PC-9 (cell line): ENCODE data around the gene NCKAP1. TPM values are rescaled to one million over a fixed set of nuclear protein-coding genes. Genes with fewer than 3 reads are reported as not detected.

Experiments
- BruUV-seq: library from RNA; stranded (reverse); fragments of 400-500 nt; replicated peaks from 2 replicates; lab custom pipeline; 2021; lab: Mats Ljungman, UMichigan
- CTCF ChIA-PET: fragments of 300-600 bp; sonication (Branson Sonifier 250); formaldehyde crosslinking; loops from one replicate; lab custom pipeline; 2022; ENCODE audit warnings: antibody characterized with exemption; lab: Charles Lee
- POLR2A ChIA-PET: fragments of 300-600 bp; sonication (Branson Sonifier 250); formaldehyde crosslinking; loops from one replicate; lab custom pipeline; 2022; ENCODE audit warnings: antibody characterized with exemption; ENCODE audit not compliant: unreplicated experiment; lab: Charles Lee
- DNase-seq, 2 experiments: peaks; one replicate each; pipeline versions ENCODE4 v3.0.0 to v3.0.0-alpha.2; 2015 to 2022; ENCODE audit warnings: mixed read lengths in 1 of 2
- H2AFZ ChIP-seq: fragments of 200-600 bp; sonication (generic); 2 replicates; pipeline ENCODE4 v1.8.1; 2017; ENCODE audit warnings: antibody characterized with exemption
- H3F3A ChIP-seq: fragments of 200-600 bp; sonication (generic); 2 replicates; pipeline ENCODE4 v1.8.1; 2017; ENCODE audit warnings: antibody characterized with exemption, mild to moderate bottlenecking, low read depth; ENCODE audit not compliant: insufficient read depth
- H3K27ac ChIP-seq: fragments of 200-600 bp; sonication (generic); 2 replicates; pipeline ENCODE4 v1.6.1; 2016; ENCODE audit warnings: mixed run types
- H3K27me3 ChIP-seq: fragments of 200-600 bp; sonication (generic); 2 replicates; pipeline ENCODE4 v1.6.1; 2016; ENCODE audit warnings: low read depth, mixed run types; ENCODE audit not compliant: insufficient read depth
- H3K36me3 ChIP-seq: fragments of 200-600 bp; sonication (generic); 2 replicates; pipeline ENCODE4 v1.6.1; 2016; ENCODE audit warnings: low read depth, mixed run types
- H3K4me1 ChIP-seq: fragments of 200-600 bp; sonication (generic); replicated peaks from 2 replicates; pipeline ENCODE4 v1.6.1; 2016; ENCODE audit warnings: mixed run types; ENCODE audit not compliant: insufficient read depth
- H3K4me2 ChIP-seq: fragments of 200-600 bp; sonication (generic); 2 replicates; pipeline ENCODE4 v1.6.1; 2017; ENCODE audit warnings: mixed run types
- H3K4me3 ChIP-seq: fragments of 200-600 bp; sonication (generic); 2 replicates; pipeline ENCODE4 v1.6.1; 2016; ENCODE audit warnings: mixed run types
- H3K79me2 ChIP-seq: fragments of 200-600 bp; sonication (generic); 2 replicates; pipeline ENCODE4 v1.6.1; 2017; ENCODE audit warnings: low read depth, mixed run types
- H3K9me2 ChIP-seq: fragments of 200-600 bp; sonication (generic); 2 replicates; pipeline ENCODE4 v1.8.1; 2017; ENCODE audit warnings: mild to moderate bottlenecking; ENCODE audit not compliant: insufficient read depth
- H3K9me3 ChIP-seq: fragments of 200-600 bp; sonication (generic); 2 replicates; pipeline ENCODE4 v1.8.1; 2016; ENCODE audit warnings: low read depth; ENCODE audit not compliant: insufficient read depth
- H4K20me1 ChIP-seq: fragments of 200-600 bp; sonication (generic); 2 replicates; pipeline ENCODE4 v1.8.1; 2017; ENCODE audit not compliant: insufficient read depth
- CTCF ChIP-seq: fragments of 200-600 bp; sonication (generic); conservative IDR thresholded peaks from 2 replicates; pipeline ENCODE4 v1.6.1; 2017; ENCODE audit warnings: mixed run types, antibody characterized with exemption, mild to moderate bottlenecking, moderate library complexity
- EZH2 ChIP-seq: fragments of 200-600 bp; sonication (generic); IDR thresholded peaks from 2 replicates; pipeline ENCODE4 v1.8.0; 2017; ENCODE audit warnings: antibody characterized with exemption, low read depth
- intact Hi-C: fragments of 100-400 bp; cut with micrococcal nuclease; formaldehyde crosslinking; loops from one replicate; pipeline ENCODE4 v1.10.0; 2022; ENCODE audit not compliant: unreplicated experiment
- total RNA-seq: library from RNA; stranded (reverse); gene quantifications from 2 replicates; pipeline ENCODE4 v1.2.3, GENCODE V29; 2021

NCKAP1 gene
- total RNA-seq, 1 experiment from 2014 or later: 308 TPM

GRCh38 chr2:183014005-183014404 lies 24.3 kb downstream of the NCKAP1 start:
- Histone ChIP-seq H3K79me2 (peaks cover 100% of the 10 kb centered on the region), H3K9me3 (no peaks in the 10 kb centered on the region; the same call in 1 of the 2 replicates), H3K9me2 (no peaks in the 10 kb centered on the region), H3K36me3 (peaks cover 52% of the 10 kb centered on the region), H3K4me2 (no peak overlapping the region), H3K27me3 (no peaks in the 10 kb centered on the region), H4K20me1 (peaks cover 91% of the 10 kb centered on the region), H2AFZ (no peak overlapping the region), H3F3A (peaks cover 12% of the 10 kb centered on the region; the same call in 1 of the 2 replicates), H3K4me3 (no peak overlapping the region), H3K27ac (no peak overlapping the region), H3K4me1 (no peaks in the 10 kb centered on the region)
- BruUV-seq: no TSS peak
- TF ChIP-seq CTCF (no peak), EZH2 (no peak)
- POLR2A ChIA-PET: interaction anchor here (0.6 kb wide), 2 partner anchors 90 to 191 kb away, joined by 3 to 9 read pairs; no protein-coding TSS in a partner anchor
- intact Hi-C loops: no loop called here
- CTCF ChIA-PET: no interaction called here
- DNase-seq: no peak

DNA sequence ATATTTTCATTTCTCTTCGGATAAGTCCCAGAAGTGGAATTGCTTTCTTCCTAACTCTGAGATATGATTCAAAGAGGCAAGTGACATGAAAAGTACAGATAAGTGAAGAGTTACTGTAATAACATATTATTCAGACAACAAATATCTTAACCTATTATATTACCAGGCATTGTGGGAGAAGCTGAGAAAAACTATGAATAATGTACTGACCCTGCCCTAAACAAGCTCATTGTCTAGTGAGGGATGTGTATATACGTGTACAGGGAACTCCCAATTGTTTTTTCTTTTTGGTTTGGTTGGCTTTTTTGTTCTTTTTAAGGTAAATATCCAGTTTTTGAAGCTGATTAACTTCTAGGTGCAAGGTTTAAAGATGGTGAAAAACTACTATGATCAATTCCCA lies 26.5 kb downstream of the NCKAP1 start:
- Histone ChIP-seq H2AFZ (no peak overlapping the region), H3K36me3 (peaks cover 38% of the 10 kb centered on the region), H3K9me2 (no peaks in the 10 kb centered on the region), H3K27me3 (no peaks in the 10 kb centered on the region), H3K4me2 (no peak overlapping the region), H3F3A (peaks cover 12% of the 10 kb centered on the region; the same call in 1 of the 2 replicates), H3K4me3 (no peak overlapping the region), H4K20me1 (peaks cover 93% of the 10 kb centered on the region), H3K9me3 (no peaks in the 10 kb centered on the region; the same call in 1 of the 2 replicates), H3K27ac (no peak overlapping the region), H3K79me2 (peaks cover 100% of the 10 kb centered on the region), H3K4me1 (no peaks in the 10 kb centered on the region)
- TF ChIP-seq EZH2 (no peak), CTCF (no peak)
- POLR2A ChIA-PET: interaction anchor here (0.5 kb wide), 2 partner anchors 9 to 733 kb away, joined by 3 to 4 read pairs; no protein-coding TSS in a partner anchor
- DNase-seq: no peak
- intact Hi-C loops: no loop called here
- CTCF ChIA-PET: no interaction called here
- no TSS peak for BruUV-seq

DNA sequence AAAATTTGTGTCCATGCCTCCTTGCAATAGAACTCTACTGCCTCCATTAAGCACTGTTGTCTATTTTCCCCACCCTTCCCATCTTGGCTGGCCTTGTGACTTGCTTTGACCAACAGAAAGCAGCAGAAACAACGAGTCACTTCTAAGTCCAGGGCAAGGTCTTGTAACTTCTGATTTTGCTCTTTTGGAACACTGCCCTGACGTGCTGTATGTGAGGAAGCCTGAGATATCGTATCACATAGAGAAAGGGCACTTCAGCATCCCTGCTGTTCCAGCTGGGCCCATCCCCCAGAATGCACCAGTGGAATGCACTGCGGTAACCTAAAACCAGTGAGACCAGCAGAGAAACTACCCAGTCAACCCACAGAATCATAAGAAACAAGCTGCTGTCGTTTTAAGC lies 28.1 kb downstream of the NCKAP1 start:
- Histone ChIP-seq H3K27me3 (no peaks in the 10 kb centered on the region), H4K20me1 (peaks cover 93% of the 10 kb centered on the region), H3K9me3 (no peaks in the 10 kb centered on the region; the same call in 1 of the 2 replicates), H3F3A (peaks cover 15% of the 10 kb centered on the region; the same call in 1 of the 2 replicates), H3K27ac (no peak overlapping the region), H3K9me2 (no peaks in the 10 kb centered on the region), H3K36me3 (peaks cover 29% of the 10 kb centered on the region), H3K4me1 (no peaks in the 10 kb centered on the region), H2AFZ (no peak overlapping the region), H3K4me2 (no peak overlapping the region), H3K4me3 (no peak overlapping the region), H3K79me2 (peaks cover 100% of the 10 kb centered on the region)
- DNase-seq: no peak
- BruUV-seq: no TSS peak
- ChIA-PET POLR2A (no interaction called here), CTCF (no interaction called here)
- TF ChIP-seq EZH2 (no peak), CTCF (no peak)
- intact Hi-C loops: no loop called here
